Ascending aorta (tissue), 2 donors: ENCODE measurements around the gene REEP2. TPM values are rescaled to one million over a fixed set of nuclear protein-coding genes. Genes with fewer than 3 reads are reported as not detected.

Source experiments
- DNase-seq, 2 donors: peaks; one replicate each; pipeline ENCODE4 v3.0.0-alpha.2; 2019; ENCODE audit warnings: low spot score in 2 of 2
- H3K27ac ChIP-seq, 2 donors: fragments of 200-600 bp; sonication (generic); one replicate each; pipeline ENCODE4 v1.5.1; 2016 to 2017; ENCODE audit warnings: mild to moderate bottlenecking in 1 of 2
- H3K27me3 ChIP-seq: fragments of 200-600 bp; sonication (generic); one replicate; pipeline ENCODE4 v1.5.1; 2017
- H3K36me3 ChIP-seq, 2 donors: fragments of 200-600 bp; sonication (generic); one replicate each; pipeline ENCODE4 v1.5.1; 2016
- H3K4me1 ChIP-seq, 2 donors: fragments of 200-600 bp; sonication (generic); one replicate each; pipeline ENCODE4 v1.5.1; 2016 to 2017; ENCODE audit warnings: mild to moderate bottlenecking in 1 of 2
- H3K4me3 ChIP-seq, 2 donors: fragments of 200-600 bp; sonication (generic); one replicate each; pipeline ENCODE4 v1.5.1; 2016 to 2017; ENCODE audit warnings: mild to moderate bottlenecking in 1 of 2
- H3K9me3 ChIP-seq, 2 donors: fragments of 200-600 bp; sonication (generic); one replicate each; pipeline ENCODE4 v1.5.1; 2016
- intact Hi-C: fragments of 100-400 bp; cut with DNase I; formaldehyde crosslinking; loops from one replicate; pipeline ENCODE4 v1.15.1; 2023
- total RNA-seq: library from RNA; depleted of rRNA; stranded (reverse); fragments of >200 nt; gene quantifications from one replicate; pipeline ENCODE4 v1.1.0, GENCODE V29; 2016
- TF ChIP-seq, protein P1 (sequence below), 3 experiments: fragments of 200-600 bp in 2 of 3; fragments of 450-650 bp in 1 of 3; sonication (generic) in 2 of 3; IDR thresholded peaks; one replicate each; pipeline ENCODE4 v1.5.1; 2016 to 2019; ENCODE audit warnings: antibody characterized with exemption in 3 of 3, mild to moderate bottlenecking in 1 of 3, moderate library complexity in 1 of 3

Gene REEP2
- total RNA-seq, 1 donor from 2014 or later: 3.5 TPM

DNA sequence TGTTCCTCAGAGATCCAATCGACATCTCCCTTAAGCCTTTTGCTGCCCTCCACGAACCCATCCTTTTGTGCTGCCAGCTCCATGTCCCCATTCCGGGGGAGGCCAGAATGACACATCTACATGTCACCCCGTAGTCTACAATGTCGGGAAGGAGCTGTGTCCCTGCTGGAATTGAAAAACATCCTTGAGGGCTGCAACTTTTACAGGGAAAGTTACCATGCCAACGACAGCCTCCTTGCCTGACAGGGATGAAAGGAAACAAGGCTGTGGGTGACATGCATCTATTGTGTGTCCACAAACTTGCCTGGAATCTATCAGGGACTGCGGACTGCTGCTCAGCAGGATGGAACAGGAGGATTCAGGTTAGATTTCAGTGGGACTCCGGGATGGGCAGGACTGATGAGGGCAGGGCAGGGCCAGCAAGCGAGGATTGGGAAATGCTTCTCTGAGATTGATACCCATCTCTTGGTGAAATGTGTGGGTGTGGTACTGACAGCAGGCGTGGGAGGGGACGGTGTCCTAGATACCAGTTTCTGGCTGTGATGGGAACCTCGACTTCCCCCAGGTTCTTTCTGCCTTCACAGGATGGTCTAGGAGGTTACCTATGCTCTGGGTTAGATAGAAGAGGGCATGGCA lies 51.9 kb downstream of the REEP2 start:
- Histone ChIP-seq H3K27me3 (no peaks in the 10 kb centered on the region), H3K36me3 (no peaks in the 10 kb centered on the region), H3K27ac (no peak overlapping the region), H3K9me3 (no peaks in the 10 kb centered on the region), H3K4me3 (peak overlapping the region in 1 of 2 donors; percentile 68), H3K4me1 (peaks cover 9 to 31% of the 10 kb centered on the region in 2 donors)
- TF ChIP-seq, protein P1, sequence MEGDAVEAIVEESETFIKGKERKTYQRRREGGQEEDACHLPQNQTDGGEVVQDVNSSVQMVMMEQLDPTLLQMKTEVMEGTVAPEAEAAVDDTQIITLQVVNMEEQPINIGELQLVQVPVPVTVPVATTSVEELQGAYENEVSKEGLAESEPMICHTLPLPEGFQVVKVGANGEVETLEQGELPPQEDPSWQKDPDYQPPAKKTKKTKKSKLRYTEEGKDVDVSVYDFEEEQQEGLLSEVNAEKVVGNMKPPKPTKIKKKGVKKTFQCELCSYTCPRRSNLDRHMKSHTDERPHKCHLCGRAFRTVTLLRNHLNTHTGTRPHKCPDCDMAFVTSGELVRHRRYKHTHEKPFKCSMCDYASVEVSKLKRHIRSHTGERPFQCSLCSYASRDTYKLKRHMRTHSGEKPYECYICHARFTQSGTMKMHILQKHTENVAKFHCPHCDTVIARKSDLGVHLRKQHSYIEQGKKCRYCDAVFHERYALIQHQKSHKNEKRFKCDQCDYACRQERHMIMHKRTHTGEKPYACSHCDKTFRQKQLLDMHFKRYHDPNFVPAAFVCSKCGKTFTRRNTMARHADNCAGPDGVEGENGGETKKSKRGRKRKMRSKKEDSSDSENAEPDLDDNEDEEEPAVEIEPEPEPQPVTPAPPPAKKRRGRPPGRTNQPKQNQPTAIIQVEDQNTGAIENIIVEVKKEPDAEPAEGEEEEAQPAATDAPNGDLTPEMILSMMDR (IDR thresholded peaks at IDR 0.05): no peak
- intact Hi-C loops: loop anchor here (5.0 kb wide), 1 partner anchor 52 kb away; the partner anchor contains the start of gene ETF1
- no peak for DNase-seq

DNA sequence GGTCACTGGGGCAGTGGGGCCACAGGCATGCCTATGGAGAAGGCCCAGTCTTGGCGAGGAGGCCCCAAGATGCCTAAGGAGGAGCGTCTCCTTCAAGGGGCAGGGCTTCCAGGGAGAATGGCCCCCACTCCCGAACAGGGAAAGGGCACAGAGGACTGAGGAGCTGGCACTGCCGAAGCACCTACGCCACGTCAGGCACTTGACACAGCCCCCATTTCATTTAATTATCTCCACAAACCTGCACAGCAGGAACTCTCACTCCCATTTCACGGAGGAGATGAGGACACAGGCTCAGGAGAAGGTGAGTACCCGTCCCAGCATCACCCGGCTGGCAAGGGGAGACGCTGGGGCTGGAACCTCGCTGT lies 52.4 kb downstream of the REEP2 start:
- Histone ChIP-seq H3K36me3 (no peaks in the 10 kb centered on the region), H3K4me3 (peak overlapping the region; percentile 57 to 68), H3K27ac (no peak overlapping the region), H3K9me3 (no peaks in the 10 kb centered on the region), H3K27me3 (no peaks in the 10 kb centered on the region), H3K4me1 (peaks cover 9 to 31% of the 10 kb centered on the region in 2 donors)
- intact Hi-C loops: loop anchor here (5.0 kb wide), 1 partner anchor 51 kb away; the partner anchor contains the start of gene ETF1
- TF ChIP-seq, protein P1 (IDR thresholded peaks at IDR 0.05): no peak
- DNase-seq: no peak

DNA sequence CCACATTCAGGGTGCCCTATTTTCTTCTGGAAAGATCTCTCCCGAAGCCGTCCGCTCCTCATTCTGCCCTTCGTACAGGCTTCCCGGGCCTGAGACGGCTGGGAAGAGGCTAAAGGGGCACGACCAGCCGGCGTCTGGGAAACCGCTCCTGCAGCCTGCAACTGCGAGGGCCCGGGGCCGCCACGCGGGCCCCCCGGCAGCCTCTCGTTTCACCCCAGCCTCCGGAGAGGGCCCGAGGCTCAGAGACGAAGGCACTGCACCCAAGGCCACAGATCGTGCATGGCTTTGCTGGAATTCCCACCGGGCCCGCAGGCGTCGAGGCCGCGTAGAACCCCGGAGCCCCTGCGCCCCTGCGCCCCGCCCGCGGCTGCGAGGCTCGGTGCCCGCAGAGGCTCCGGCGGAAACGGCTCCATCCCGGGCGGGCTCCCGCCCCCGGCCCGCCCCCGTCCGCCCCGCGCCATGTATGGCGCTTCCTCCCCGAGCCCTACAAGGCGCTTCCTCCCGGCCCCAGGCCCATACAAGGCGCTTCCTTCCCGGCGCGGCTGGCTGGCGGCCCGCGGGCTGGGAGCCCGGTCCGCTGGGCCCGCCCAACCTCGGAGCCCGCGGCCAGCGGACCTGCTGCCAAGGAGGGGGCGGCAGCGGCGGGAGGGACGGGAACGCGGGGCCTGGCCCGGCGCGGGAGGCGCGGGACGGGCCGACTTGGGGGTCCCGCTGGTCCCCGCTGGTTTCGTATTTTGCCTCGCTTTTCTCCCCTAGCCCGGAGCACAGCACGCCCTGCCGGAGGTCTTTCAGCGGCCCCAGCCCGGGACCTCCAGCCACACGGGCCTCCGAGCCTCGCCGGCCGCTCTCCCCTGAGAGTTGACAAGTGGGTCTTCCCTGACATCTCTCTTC lies 53.1 kb downstream of the REEP2 start:
- intact Hi-C loops: loop anchor here (1.0 to 5.0 kb wide), 3 partner anchors 11 to 50 kb away; partner anchors contain the start of gene ETF1
- Histone ChIP-seq H3K36me3 (no peaks in the 10 kb centered on the region), H3K9me3 (no peaks in the 10 kb centered on the region), H3K27me3 (no peaks in the 10 kb centered on the region), H3K27ac (peak overlapping the region; percentile 42 to 78), H3K4me3 (peak overlapping the region; percentile 57 to 68), H3K4me1 (peaks cover 9 to 31% of the 10 kb centered on the region in 2 donors)
- TF ChIP-seq, protein P1 (IDR thresholded peaks at IDR 0.05): no peak
- peak; percentile 71 to 96 for DNase-seq

DNA sequence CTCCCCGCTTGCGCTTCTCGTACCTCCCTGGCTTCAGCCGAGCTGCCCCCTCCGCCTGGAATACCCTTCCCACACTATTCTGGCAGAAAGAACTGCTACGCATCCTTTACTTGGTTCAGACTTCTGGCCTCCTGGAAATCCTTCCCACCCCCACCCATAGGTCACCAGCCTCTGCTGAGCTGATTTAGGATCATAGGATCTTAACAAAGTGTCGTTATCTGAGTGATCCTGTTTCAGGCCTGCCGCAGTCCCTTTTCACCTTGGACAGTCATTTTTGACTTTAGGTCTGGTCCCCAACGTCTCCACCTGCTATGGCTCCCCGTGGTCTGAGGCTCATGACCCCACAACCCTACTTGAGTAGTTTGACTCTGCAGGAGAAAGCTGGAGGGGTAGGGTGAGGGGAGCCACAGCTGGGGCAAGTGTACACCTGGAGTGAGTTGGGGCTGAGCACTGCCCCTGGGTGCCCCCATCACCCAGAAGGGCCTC lies 53.7 kb downstream of the REEP2 start:
- no peaks in the 10 kb centered on the region for H3K9me3 ChIP-seq
- no peaks in the 10 kb centered on the region for H3K27me3 ChIP-seq
- no peak for DNase-seq
- intact Hi-C loops: loop anchor here (1.0 to 5.0 kb wide), 3 partner anchors 11 to 50 kb away; partner anchors contain the start of gene ETF1
- H3K27ac ChIP-seq: peak overlapping the region; percentile 42 to 78
- H3K4me1 ChIP-seq: peaks cover 9 to 31% of the 10 kb centered on the region in 2 donors
- TF ChIP-seq, protein P1 (IDR thresholded peaks at IDR 0.05): no peak
- H3K4me3 ChIP-seq: peak overlapping the region; percentile 57 to 68
- H3K36me3 ChIP-seq: no peaks in the 10 kb centered on the region

DNA sequence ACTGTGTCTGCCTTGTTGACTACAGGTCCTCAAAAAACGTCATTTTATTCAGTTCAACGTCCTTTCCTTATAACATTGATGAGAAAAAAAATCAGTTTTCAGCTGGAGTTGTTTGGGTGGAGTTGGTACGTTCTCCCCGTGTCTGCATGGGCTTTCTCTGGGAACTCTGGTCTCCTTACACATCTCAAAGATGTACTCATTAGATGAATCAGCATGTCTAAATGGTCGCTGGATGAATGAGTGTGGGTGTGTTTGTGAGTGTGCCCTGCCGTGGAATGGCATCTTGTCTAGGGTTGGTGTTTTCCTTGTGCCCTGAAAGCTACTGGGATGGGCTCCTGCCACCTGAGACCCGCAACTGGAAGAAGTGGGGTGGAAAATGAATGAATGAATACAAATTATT lies 56.5 kb downstream of the REEP2 start:
- H3K4me3 ChIP-seq: no peak overlapping the region
- H3K9me3 ChIP-seq: no peaks in the 10 kb centered on the region
- H3K36me3 ChIP-seq: no peaks in the 10 kb centered on the region
- intact Hi-C loops: no loop called here
- TF ChIP-seq, protein P1 (IDR thresholded peaks at IDR 0.05): no peak
- no peak overlapping the region for H3K27ac ChIP-seq
- no peak for DNase-seq
- H3K4me1 ChIP-seq: peaks cover 9 to 23% of the 10 kb centered on the region in 2 donors
- no peaks in the 10 kb centered on the region for H3K27me3 ChIP-seq

Other genes starting within 250 kb of the REEP2 start
- gene CDC23, start 225.7 kb upstream of the REEP2 start, total RNA-seq: 13.2 TPM
- not detected for gene GFRA3, start 164.4 kb upstream of the REEP2 start, total RNA-seq
- not detected for gene CDC25C, start 107.3 kb upstream of the REEP2 start, total RNA-seq
- 40.0 TPM for gene FAM53C, start 100.8 kb upstream of the REEP2 start, total RNA-seq
- gene KDM3B, start 86.4 kb upstream of the REEP2 start, total RNA-seq: 33.4 TPM
- gene EGR1, start 26.4 kb downstream of the REEP2 start, total RNA-seq: 419 TPM
- gene ETF1, start 104.2 kb downstream of the REEP2 start, total RNA-seq: 28.2 TPM
- 75.5 TPM for gene HSPA9, start 136.3 kb downstream of the REEP2 start, total RNA-seq